ENCODE measurements around the gene AK9. TPM values are rescaled to one million over a fixed set of nuclear protein-coding genes. Genes with fewer than 3 reads are reported as not detected.

AK9 gene
- total and polyA plus RNA-seq, 9 of the 15 experiments (the other 6 are each of a cell fraction or from before 2014, with no cell fraction given), result 0.59 to 1.9 (median 1.2) TPM

DNA sequence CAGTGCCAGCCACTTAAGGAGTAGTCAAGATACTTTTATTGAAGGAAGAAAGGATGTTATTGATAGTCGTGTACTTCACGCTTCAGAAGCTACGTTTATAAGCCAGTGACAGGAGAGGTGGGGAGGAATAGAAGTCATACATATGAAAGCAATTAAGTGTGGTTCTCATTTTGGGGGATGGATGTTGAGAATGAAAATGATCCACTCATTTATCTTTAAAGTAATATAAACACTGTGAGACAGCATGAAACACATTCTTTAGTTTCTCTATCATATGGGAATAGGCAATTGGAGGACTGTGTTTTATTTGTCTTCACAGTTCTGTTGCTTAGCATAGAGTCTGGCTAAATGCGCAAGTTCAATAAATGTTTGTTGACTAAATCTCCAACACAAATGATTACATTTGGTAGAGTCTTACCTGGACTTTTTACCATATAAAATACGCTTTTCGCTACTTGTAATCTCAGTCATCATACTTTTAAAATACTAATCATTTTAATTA is 35.2 kb downstream of the AK9 start:
- H3K9me1 ChIP-seq (ENCODE audit: control insufficient read depth, insufficient read depth, low read length), result no peaks in the 10 kb centered on the region
- H2AFZ ChIP-seq (ENCODE audit: low read depth, low read length), result no peak overlapping the region
- POLR2A ChIA-PET, result interaction anchor here (0.7 kb wide), 1 partner anchor 435 kb away, joined by 3 read pairs; no protein-coding TSS in a partner anchor
- TF ChIP-seq ZNF354B (CRISPR knock-in tag; IDR thresholded peaks at IDR 0.05), result no peak
- H3K27me3 ChIP-seq (ENCODE audit: control insufficient read depth in 2 of 2, insufficient read depth in 2 of 2, low read length in 2 of 2), result peaks cover 0 to 3% of the 10 kb centered on the region in 2 experiments; a peak in 1 of 5 replicates
- H3K36me3 ChIP-seq (ENCODE audit: control insufficient read depth, insufficient read depth, low read length), result no peaks in the 10 kb centered on the region
- no peak overlapping the region for H3K9ac ChIP-seq (ENCODE audit: insufficient read depth in 1 of 2, low read depth in 2 of 2, low read length in 2 of 2)
- DNase-seq (ENCODE audit: extremely low read depth in 1 of 4, low spot score in 3 of 4) (no peak), ATAC-seq (no peak), FAIRE-seq (no peak)
- no peak overlapping the region for H3K27ac ChIP-seq (ENCODE audit: extremely low read depth, low read depth, low read length)
- no peaks in the 10 kb centered on the region for H3K9me3 ChIP-seq (replicated peaks; ENCODE audit: control insufficient read depth, insufficient read depth, low read depth, low read length)
- no peak overlapping the region for H3K4me2 ChIP-seq (ENCODE audit: insufficient read depth, low read length)
- intact Hi-C loops (cut with micrococcal nuclease) (no loop called here), in situ Hi-C loops (cut with MboI) (no loop called here)
- 6% methylated on average over 6 of the region's 6 CpGs for WGBS (ENCODE audit: insufficient coverage, low coverage, missing lambda C conversion rate)
- CTCF ChIA-PET (ENCODE audit: low intra/inter-chr PET ratio), result no interaction called here
- H3K4me1 ChIP-seq (replicated peaks in 1 of 2; ENCODE audit: control insufficient read depth in 2 of 2, insufficient read depth in 2 of 2, low read length in 2 of 2), result no peaks in the 10 kb centered on the region
- no TSS peak for BruUV-seq (replicated peaks)
- H4K20me1 ChIP-seq (replicated peaks; ENCODE audit: control insufficient read depth, insufficient read depth, low read length), result no peaks in the 10 kb centered on the region
- no peaks in the 10 kb centered on the region for H3K79me2 ChIP-seq (ENCODE audit: control insufficient read depth, insufficient read depth, low read length)
- no peak overlapping the region for H3K4me3 ChIP-seq

DNA sequence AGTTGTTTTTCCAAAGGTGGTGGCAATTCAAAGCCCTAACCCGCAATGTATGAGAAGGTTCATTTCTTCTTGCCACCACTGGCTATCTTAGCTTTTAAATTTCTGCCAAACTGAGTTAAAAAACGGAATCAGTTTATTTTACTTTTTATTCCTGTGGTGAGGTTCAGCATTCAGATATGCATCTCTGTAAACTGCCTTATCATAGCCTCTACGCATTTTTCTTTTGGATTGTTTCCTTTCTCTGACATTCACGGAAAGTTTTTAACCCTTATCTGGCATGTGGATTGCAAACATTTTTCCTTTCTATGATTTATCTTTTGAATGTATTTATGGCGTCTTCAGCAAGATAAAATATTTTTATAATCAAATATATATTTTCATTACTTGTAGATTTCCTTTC is 37.7 kb downstream of the AK9 start:
- in situ Hi-C loops (cut with MboI), result no loop called here
- BruUV-seq (replicated peaks), result no TSS peak

More for the DNA sequence above, 37.7 kb downstream of the AK9 start:
- Histone ChIP-seq H3K9me1 (ENCODE audit: control insufficient read depth, insufficient read depth, low read length) (no peaks in the 10 kb centered on the region), H3K79me2 (ENCODE audit: control insufficient read depth, insufficient read depth, low read length) (no peaks in the 10 kb centered on the region), H3K36me3 (ENCODE audit: control insufficient read depth, insufficient read depth, low read length) (no peaks in the 10 kb centered on the region), H3K4me1 (replicated peaks in 1 of 2; ENCODE audit: control insufficient read depth in 2 of 2, insufficient read depth in 2 of 2, low read length in 2 of 2) (no peaks in the 10 kb centered on the region), H3K9ac (ENCODE audit: insufficient read depth in 1 of 2, low read depth in 2 of 2, low read length in 2 of 2) (no peak overlapping the region), H3K27me3 (ENCODE audit: control insufficient read depth in 2 of 2, insufficient read depth in 2 of 2, low read length in 2 of 2) (peaks cover 0 to 3% of the 10 kb centered on the region in 2 experiments; a peak in 1 of 5 replicates), H3K4me3 (no peak overlapping the region), H4K20me1 (replicated peaks; ENCODE audit: control insufficient read depth, insufficient read depth, low read length) (no peaks in the 10 kb centered on the region), H2AFZ (ENCODE audit: low read depth, low read length) (no peak overlapping the region), H3K4me2 (ENCODE audit: insufficient read depth, low read length) (no peak overlapping the region), H3K9me3 (replicated peaks; ENCODE audit: control insufficient read depth, insufficient read depth, low read depth, low read length) (no peaks in the 10 kb centered on the region), H3K27ac (ENCODE audit: extremely low read depth, low read depth, low read length) (no peak overlapping the region)
- 0% methylated on average over 5 of the region's 5 CpGs for WGBS (ENCODE audit: insufficient coverage, low coverage, missing lambda C conversion rate)
- no peak for TF ChIP-seq CBX1 (IDR thresholded peaks at IDR 0.05; ENCODE audit: low read depth)
- TF ChIP-seq SLC30A9 (CRISPR knock-in tag; IDR thresholded peaks at IDR 0.05), result no peak
- no peak for TF ChIP-seq PRPF4 (IDR thresholded peaks at IDR 0.05; ENCODE audit: insufficient read depth, low read depth, low read length, poor library complexity, severe bottlenecking)
- TF ChIP-seq NCOR1 (IDR thresholded peaks at IDR 0.05), result no peak
- TF ChIP-seq, protein P1, sequence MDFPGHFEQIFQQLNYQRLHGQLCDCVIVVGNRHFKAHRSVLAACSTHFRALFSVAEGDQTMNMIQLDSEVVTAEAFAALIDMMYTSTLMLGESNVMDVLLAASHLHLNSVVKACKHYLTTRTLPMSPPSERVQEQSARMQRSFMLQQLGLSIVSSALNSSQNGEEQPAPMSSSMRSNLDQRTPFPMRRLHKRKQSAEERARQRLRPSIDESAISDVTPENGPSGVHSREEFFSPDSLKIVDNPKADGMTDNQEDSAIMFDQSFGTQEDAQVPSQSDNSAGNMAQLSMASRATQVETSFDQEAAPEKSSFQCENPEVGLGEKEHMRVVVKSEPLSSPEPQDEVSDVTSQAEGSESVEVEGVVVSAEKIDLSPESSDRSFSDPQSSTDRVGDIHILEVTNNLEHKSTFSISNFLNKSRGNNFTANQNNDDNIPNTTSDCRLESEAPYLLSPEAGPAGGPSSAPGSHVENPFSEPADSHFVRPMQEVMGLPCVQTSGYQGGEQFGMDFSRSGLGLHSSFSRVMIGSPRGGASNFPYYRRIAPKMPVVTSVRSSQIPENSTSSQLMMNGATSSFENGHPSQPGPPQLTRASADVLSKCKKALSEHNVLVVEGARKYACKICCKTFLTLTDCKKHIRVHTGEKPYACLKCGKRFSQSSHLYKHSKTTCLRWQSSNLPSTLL (IDR thresholded peaks at IDR 0.05), result no peak
- no peak for TF ChIP-seq GABPA (tag; conservative IDR thresholded peaks at IDR 0.05; ENCODE audit: low read depth)
- TF ChIP-seq, protein P2, sequence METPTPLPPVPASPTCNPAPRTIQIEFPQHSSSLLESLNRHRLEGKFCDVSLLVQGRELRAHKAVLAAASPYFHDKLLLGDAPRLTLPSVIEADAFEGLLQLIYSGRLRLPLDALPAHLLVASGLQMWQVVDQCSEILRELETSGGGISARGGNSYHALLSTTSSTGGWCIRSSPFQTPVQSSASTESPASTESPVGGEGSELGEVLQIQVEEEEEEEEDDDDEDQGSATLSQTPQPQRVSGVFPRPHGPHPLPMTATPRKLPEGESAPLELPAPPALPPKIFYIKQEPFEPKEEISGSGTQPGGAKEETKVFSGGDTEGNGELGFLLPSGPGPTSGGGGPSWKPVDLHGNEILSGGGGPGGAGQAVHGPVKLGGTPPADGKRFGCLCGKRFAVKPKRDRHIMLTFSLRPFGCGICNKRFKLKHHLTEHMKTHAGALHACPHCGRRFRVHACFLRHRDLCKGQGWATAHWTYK (CRISPR knock-in tag; IDR thresholded peaks at IDR 0.05), result no peak
- TF ChIP-seq, protein P3, sequence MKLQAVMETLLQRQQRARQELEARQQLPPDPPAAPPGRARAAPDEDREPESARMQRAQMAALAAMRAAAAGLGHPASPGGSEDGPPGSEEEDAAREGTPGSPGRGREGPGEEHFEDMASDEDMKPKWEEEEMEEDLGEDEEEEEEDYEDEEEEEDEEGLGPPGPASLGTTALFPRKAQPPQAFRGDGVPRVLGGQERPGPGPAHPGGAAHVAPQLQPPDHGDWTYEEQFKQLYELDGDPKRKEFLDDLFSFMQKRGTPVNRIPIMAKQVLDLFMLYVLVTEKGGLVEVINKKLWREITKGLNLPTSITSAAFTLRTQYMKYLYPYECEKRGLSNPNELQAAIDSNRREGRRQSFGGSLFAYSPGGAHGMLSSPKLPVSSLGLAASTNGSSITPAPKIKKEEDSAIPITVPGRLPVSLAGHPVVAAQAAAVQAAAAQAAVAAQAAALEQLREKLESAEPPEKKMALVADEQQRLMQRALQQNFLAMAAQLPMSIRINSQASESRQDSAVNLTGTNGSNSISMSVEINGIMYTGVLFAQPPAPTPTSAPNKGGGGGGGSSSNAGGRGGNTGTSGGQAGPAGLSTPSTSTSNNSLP (IDR thresholded peaks at IDR 0.05; ENCODE audit: borderline replicate concordance, low read depth, low read length), result no peak
- intact Hi-C loops (cut with micrococcal nuclease), result no loop called here
- ChIA-PET POLR2A (no interaction called here), CTCF (ENCODE audit: low intra/inter-chr PET ratio) (no interaction called here)
- ATAC-seq (no peak), FAIRE-seq (no peak), DNase-seq (ENCODE audit: extremely low read depth in 1 of 4, low spot score in 3 of 4) (no peak)

Measured in K562 (cell line).